Transverse colon (tissue), 4 donors: ENCODE data around the gene RGS19. TPM values are rescaled to one million over a fixed set of nuclear protein-coding genes. Genes with fewer than 3 reads are reported as not detected.
"Not testable (repeated sequence)": the region's sequence is repeated elsewhere in the genome, so short reads cannot be mapped to it uniquely, and the experiment has no call there.

Experiments used
- DNase-seq: peaks from one replicate; pipeline ENCODE4 v3.0.0-alpha.2; 2019
- H3K27ac ChIP-seq, 4 donors: fragments of 200-600 bp; sonication (generic); 2 replicates each; pipeline ENCODE4 v1.5.1; 2016 to 2018; ENCODE audit warnings: inconsistent platforms in 4 of 4
- H3K27me3 ChIP-seq: fragments of 200-600 bp; sonication (generic); 2 replicates; pipeline ENCODE4 v1.5.1; 2017; ENCODE audit warnings: inconsistent platforms
- H3K36me3 ChIP-seq, 4 donors: fragments of 200-600 bp; sonication (generic); 2 replicates each; pipeline ENCODE4 v1.5.1; 2017 to 2019; ENCODE audit warnings: inconsistent platforms in 4 of 4
- H3K4me1 ChIP-seq, 4 donors: fragments of 200-600 bp; sonication (generic); 2 replicates each; pipeline ENCODE4 v1.5.1; 2017 to 2020; ENCODE audit warnings: inconsistent platforms in 4 of 4
- H3K4me3 ChIP-seq, 4 donors: fragments of 200-600 bp; sonication (generic); 1 replicate in 1 of 4; 2 replicates in 3 of 4; pipeline versions ENCODE4 v1.5.1 to v1.6.1; 2017 to 2019; ENCODE audit warnings: inconsistent platforms in 4 of 4
- H3K9me3 ChIP-seq, 2 donors: fragments of 200-600 bp; sonication (generic); 2 replicates each; pipeline ENCODE4 v1.5.1; 2017 to 2019; ENCODE audit warnings: inconsistent platforms in 2 of 2
- CTCF ChIP-seq, 5 experiments: fragments of 200-600 bp in 3 of 5; fragments of 450-650 bp in 2 of 5; sonication (generic) in 3 of 5; IDR thresholded peaks; 1 replicate in 2 of 5; 2 replicates in 3 of 5; pipeline ENCODE4 v1.5.1; 2016 to 2017; ENCODE audit warnings: antibody characterized with exemption in 5 of 5, inconsistent platforms in 3 of 5, mild to moderate bottlenecking in 2 of 5, moderate library complexity in 1 of 5
- EP300 ChIP-seq: sonication (generic); formaldehyde crosslinking; IDR thresholded peaks from one replicate; pipeline ENCODE4 v1.6.1; 2017; ENCODE audit warnings: antibody characterized with exemption, low read depth
- POLR2A ChIP-seq: fragments of 450-650 bp; IDR thresholded peaks from one replicate; pipeline ENCODE4 v1.6.1; 2016; ENCODE audit warnings: antibody characterized with exemption, mild to moderate bottlenecking, moderate library complexity
- POLR2AphosphoS5 ChIP-seq, 3 donors: sonication (generic); formaldehyde crosslinking; IDR thresholded peaks; one replicate each; pipeline ENCODE4 v1.6.1; 2016; ENCODE audit warnings: antibody characterized with exemption in 3 of 3
- WGBS, 2 donors: methylation state at CpG; one replicate each; pipeline ENCODE4 v1.1.5; 2018; ENCODE audit warnings: low coverage in 1 of 2; 5-methylcytosine and 5-hydroxymethylcytosine counted together
- in situ Hi-C, 4 donors: fragments of 200-750 bp; cut with MboI; loops; one replicate each; pipeline versions ENCODE4 v1.15.0 to v1.15.1; 2017; ENCODE audit warnings: low sequenced_read_pairs in 3 of 4, low pct_ligation_motif_present in 1 of 4, low pct_unique_long_range_greater_than_20kb in 1 of 4
- intact Hi-C: fragments of 100-400 bp; cut with DNase I; formaldehyde crosslinking; loops from one replicate; pipeline ENCODE4 v1.15.1; 2023; ENCODE audit warnings: low total_unique reads
- total RNA-seq, 4 donors: library from RNA; depleted of rRNA; stranded (reverse); fragments of >200 nt; gene quantifications; one replicate each; pipeline ENCODE4 v1.1.0, GENCODE V29; 2016

Gene RGS19
- total RNA-seq, 4 donors from 2014 or later = 5.5 to 37.4 (median 10.8) TPM; not detected in 1

DNA sequence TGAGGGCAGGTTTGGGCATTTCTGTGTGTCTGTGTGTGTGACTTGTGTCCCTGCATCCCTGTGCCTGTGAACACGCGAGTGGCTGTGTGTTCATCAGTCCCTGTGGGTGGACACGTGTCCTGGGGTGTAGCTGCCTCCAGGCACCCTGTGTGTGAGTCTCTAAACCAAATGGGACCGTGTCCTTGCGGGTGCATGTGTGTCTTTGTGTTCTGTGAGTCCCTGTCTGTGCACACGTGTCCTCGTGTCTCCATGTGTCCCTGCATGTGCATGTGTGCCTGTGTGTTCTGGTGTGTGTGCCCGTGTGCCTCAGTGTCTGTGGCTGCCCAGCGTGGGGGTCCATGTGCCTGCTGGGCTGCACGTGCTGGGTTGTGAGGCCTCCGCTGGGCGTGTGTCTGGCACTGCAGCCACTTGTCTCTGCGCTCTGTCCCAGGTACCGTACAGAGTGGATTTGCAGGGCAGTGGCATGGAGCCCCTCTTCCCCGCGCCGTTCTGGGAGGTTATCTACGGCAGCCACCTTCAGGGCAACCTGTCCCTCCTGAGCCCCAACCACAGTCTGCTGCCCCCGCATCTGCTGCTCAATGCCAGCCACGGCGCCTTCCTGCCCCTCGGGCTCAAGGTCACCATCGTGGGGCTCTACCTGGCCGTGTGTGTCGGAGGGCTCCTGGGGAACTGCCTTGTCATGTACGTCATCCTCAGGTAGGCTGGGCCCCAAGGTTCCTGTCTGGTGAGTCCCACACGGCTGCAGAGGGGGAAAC lies 13.1 kb upstream of the RGS19 start:
- H3K36me3 ChIP-seq = no peaks in the 10 kb centered on the region
- no peak overlapping the region for H3K4me3 ChIP-seq
- no peaks in the 10 kb centered on the region for H3K4me1 ChIP-seq
- TF ChIP-seq POLR2AphosphoS5 (IDR thresholded peaks at IDR 0.05) (no peak), EP300 (no peak), CTCF (IDR thresholded peaks at IDR 0.05) (no peak), POLR2A (no peak)
- no peak overlapping the region for H3K27ac ChIP-seq
- DNase-seq = no peak
- H3K27me3 ChIP-seq = peaks cover 17% of the 10 kb centered on the region
- 41% methylated on average over 24 of the region's 27 CpGs; no CpG with 5 or more reads in 1 of the 2 donors for WGBS, 2 donors
- in situ Hi-C loops (no loop called here), intact Hi-C loops (no loop called here)
- H3K9me3 ChIP-seq = no peaks in the 10 kb centered on the region

DNA sequence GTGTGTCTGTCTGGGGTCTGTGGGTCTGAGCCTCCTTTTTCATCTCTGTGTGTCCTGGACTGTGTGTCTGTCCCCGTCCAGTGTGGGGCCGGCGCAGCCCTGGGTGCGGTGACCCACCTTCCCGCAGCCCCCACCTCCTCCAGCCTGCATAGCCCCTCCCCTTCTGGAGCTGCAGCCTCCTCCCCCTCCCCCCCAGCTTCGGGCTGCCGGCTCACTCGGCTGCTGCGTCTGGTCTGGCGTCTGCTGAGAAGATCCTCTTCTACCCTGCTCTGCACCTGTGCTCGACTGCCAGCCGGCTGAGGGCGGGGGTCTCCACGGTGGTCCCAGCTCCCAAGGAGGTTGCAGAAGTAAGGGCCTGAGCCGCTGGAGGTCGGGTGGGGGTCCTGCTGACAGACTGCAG lies 12.5 kb upstream of the RGS19 start:
- no peaks in the 10 kb centered on the region for H3K4me1 ChIP-seq
- H3K4me3 ChIP-seq = no peak overlapping the region
- WGBS, 2 donors = 0 to 34% methylated on average over 2 to 14 of the region's 16 CpGs
- peaks cover 17% of the 10 kb centered on the region for H3K27me3 ChIP-seq
- no peaks in the 10 kb centered on the region for H3K36me3 ChIP-seq
- intact Hi-C loops (no loop called here), in situ Hi-C loops (no loop called here)
- no peaks in the 10 kb centered on the region for H3K9me3 ChIP-seq
- no peak overlapping the region for H3K27ac ChIP-seq
- no peak for DNase-seq
- no peak for TF ChIP-seq EP300
- no peak for TF ChIP-seq POLR2A
- no peak for TF ChIP-seq POLR2AphosphoS5 (IDR thresholded peaks at IDR 0.05)
- TF ChIP-seq CTCF (IDR thresholded peaks at IDR 0.05) = no peak

- peaks cover 17% of the 10 kb centered on the region for H3K27me3 ChIP-seq
- no peak for DNase-seq
- H3K9me3 ChIP-seq = no peaks in the 10 kb centered on the region
- H3K4me3 ChIP-seq = no peak overlapping the region
- WGBS, 2 donors = 60 to 62% methylated on average over 2 to 9 of the region's 19 CpGs
- H3K4me1 ChIP-seq = no peaks in the 10 kb centered on the region
- in situ Hi-C loops (no loop called here), intact Hi-C loops (no loop called here)
- H3K36me3 ChIP-seq = no peaks in the 10 kb centered on the region
- no peak overlapping the region for H3K27ac ChIP-seq
- TF ChIP-seq POLR2A = no peak
- no peak for TF ChIP-seq EP300
- TF ChIP-seq CTCF (IDR thresholded peaks at IDR 0.05) = no peak
Observed at GRCh38 chr20:64091340-64091739, 12.0 kb upstream of the RGS19 start.

DNA sequence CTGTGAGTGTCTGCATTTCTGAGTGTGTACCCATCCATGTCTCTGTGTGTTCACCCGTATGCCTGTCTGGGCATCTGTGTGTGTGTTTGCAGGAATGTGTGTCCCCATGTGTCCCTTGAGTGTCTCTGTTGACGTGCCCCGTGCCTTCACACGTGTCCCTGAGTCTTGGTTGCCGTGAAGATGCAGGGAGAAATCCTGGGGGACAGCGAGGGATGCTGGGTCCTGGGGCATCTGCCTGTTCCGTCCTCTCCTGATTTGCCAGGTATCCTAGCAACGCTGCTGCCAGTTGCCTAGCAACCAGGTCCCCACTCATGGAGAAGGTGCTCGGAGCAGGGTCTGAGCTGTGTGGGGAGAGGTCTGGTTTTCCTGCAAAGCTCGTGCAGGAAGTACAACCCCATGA lies 10.8 kb upstream of the RGS19 start:
- intact Hi-C loops (no loop called here), in situ Hi-C loops (no loop called here)
- H3K27me3 ChIP-seq = peaks cover 28% of the 10 kb centered on the region
- no peak for DNase-seq
- no peak for TF ChIP-seq CTCF (IDR thresholded peaks at IDR 0.05)
- no peak for TF ChIP-seq POLR2A
- TF ChIP-seq EP300 = no peak
- no peak for TF ChIP-seq POLR2AphosphoS5 (IDR thresholded peaks at IDR 0.05)
- H3K27ac ChIP-seq = no peak overlapping the region
- H3K9me3 ChIP-seq = no peaks in the 10 kb centered on the region
- no peak overlapping the region for H3K4me3 ChIP-seq
- H3K4me1 ChIP-seq = no peaks in the 10 kb centered on the region
- WGBS, 2 donors = 58% methylated on average over 9 of the region's 10 CpGs; no CpG with 5 or more reads in 1 of the 2 donors
- no peaks in the 10 kb centered on the region for H3K36me3 ChIP-seq

DNA sequence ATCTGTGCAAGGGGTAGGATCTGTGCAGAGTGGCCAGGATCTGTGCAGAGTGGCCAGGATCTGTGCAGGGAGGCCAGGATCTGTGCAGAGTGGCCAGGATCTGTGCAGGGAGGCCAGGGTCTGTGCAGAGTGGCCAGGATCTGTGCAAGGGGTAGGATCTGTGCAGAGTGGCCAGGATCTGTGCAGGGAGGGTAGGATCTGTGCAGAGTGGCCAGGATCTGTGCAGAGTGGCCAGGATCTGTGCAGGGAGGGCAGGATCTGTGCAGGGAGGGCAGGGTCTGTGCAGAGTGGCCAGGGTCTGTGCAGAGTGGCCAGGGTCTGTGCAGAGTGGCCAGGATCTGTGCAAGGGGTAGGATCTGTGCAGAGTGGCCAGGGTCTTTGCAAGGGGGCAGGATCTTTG lies 9.3 kb upstream of the RGS19 start:
- DNase-seq, H3K27ac ChIP-seq, H3K9me3 ChIP-seq, in situ Hi-C loops, intact Hi-C loops, H3K4me3 ChIP-seq, H3K36me3 ChIP-seq: not testable (repeated sequence)
- Histone ChIP-seq H3K27me3 (peaks cover 44% of the 10 kb centered on the region), H3K4me1 (peaks cover 0 to 13% (median 9%) of the 10 kb centered on the region in 4 donors)

- H3K27ac ChIP-seq, H3K9me3 ChIP-seq, H3K36me3 ChIP-seq, in situ Hi-C loops, DNase-seq, intact Hi-C loops, H3K4me3 ChIP-seq: not testable (repeated sequence)
- Histone ChIP-seq H3K27me3 (peaks cover 50% of the 10 kb centered on the region), H3K4me1 (peaks cover 4 to 22% (median 12%) of the 10 kb centered on the region in 4 donors)
- WGBS, 2 donors = 96% methylated on average over 6 of the region's 36 CpGs; no CpG with 5 or more reads in 1 of the 2 donors
Observed at GRCh38 chr20:64087226-64087825, 8.0 kb upstream of the RGS19 start.
